SK-N-SH (cell line): ENCODE measurements around the gene MEF2A. TPM values are rescaled to one million over a fixed set of nuclear protein-coding genes. Genes with fewer than 3 reads are reported as not detected.

Experiments
- CTCF ChIA-PET: fragments of 300-600, 350-600 bp; formaldehyde crosslinking; extraction: SDS; loops from one replicate; lab custom pipeline; 2021; lab: Yijun Ruan, JAX
- POLR2A ChIA-PET: fragments of 350-600 bp; sonication (Branson Sonifier 250); formaldehyde crosslinking; extraction: SDS; loops from one replicate; lab custom pipeline; 2020; ENCODE audit warnings: antibody characterized with exemption, inconsistent platforms; lab: Yijun Ruan, JAX
- DNase-seq: peaks from one replicate; pipeline ENCODE4 v3.0.0; 2012
- H2AFZ ChIP-seq: fragments of 200-600 bp; sonication (generic); 2 replicates; pipeline ENCODE4 v1.8.1; 2016; ENCODE audit warnings: antibody characterized with exemption, mild to moderate bottlenecking, low read depth
- H3F3A ChIP-seq: fragments of 200-600 bp; sonication (generic); replicated peaks from 2 replicates; pipeline ENCODE3; 2016; ENCODE audit warnings: antibody characterized with exemption, mild to moderate bottlenecking; ENCODE audit not compliant: insufficient read depth
- H3K27ac ChIP-seq, 2 experiments: fragments of 200-500 bp in 1 of 2; fragments of 200-600 bp in 1 of 2; sonication (Bioruptor generic) in 1 of 2; sonication (generic), shearing (Covaris generic) in 1 of 2; 2 replicates each; pipeline versions ENCODE4 v1.5.1 to v1.6.1; 2014 to 2016; ENCODE audit warnings: low read depth in 2 of 2, inconsistent platforms in 1 of 2, low read length in 1 of 2, mild to moderate bottlenecking in 1 of 2, mixed read lengths in 1 of 2
- H3K27me3 ChIP-seq: fragments of 200-600 bp; sonication (generic), shearing (Covaris generic); 2 replicates; pipeline ENCODE4 v1.6.1; 2016; ENCODE audit warnings: mixed run types; ENCODE audit not compliant: insufficient read depth
- H3K36me3 ChIP-seq, 2 experiments: fragments of 200-500 bp in 1 of 2; fragments of 200-600 bp in 1 of 2; sonication (Bioruptor generic) in 1 of 2; sonication (generic) in 1 of 2; replicated peaks in 1 of 2; 2 replicates each; pipeline versions ENCODE3 to v1.5.1; 2014 to 2016; ENCODE audit warnings: low read length in 1 of 2, mild to moderate bottlenecking in 1 of 2; ENCODE audit not compliant: insufficient read depth in 2 of 2, control insufficient read depth in 1 of 2
- H3K4me1 ChIP-seq, 2 experiments: fragments of 200-500 bp in 1 of 2; fragments of 200-600 bp in 1 of 2; sonication (Bioruptor generic) in 1 of 2; sonication (generic), shearing (Covaris generic) in 1 of 2; 2 replicates each; pipeline versions ENCODE4 v1.5.1 to v1.6.1; 2014 to 2016; ENCODE audit warnings: low read depth in 1 of 2, low read length in 1 of 2, mixed run types in 1 of 2; ENCODE audit not compliant: insufficient read depth in 2 of 2, control insufficient read depth in 1 of 2
- H3K4me2 ChIP-seq: fragments of 200-600 bp; sonication (generic), shearing (Covaris generic); 2 replicates; pipeline ENCODE4 v1.6.1; 2017; ENCODE audit warnings: mixed run types
- H3K4me3 ChIP-seq, 2 experiments: fragments of 200-500 bp in 1 of 2; fragments of 200-600 bp in 1 of 2; sonication (Bioruptor generic) in 1 of 2; sonication (generic), shearing (Covaris generic) in 1 of 2; 2 replicates each; pipeline versions ENCODE4 v1.5.1 to v1.8.1; 2014 to 2016; ENCODE audit warnings: low read depth in 2 of 2, inconsistent platforms in 1 of 2, low read length in 1 of 2, mild to moderate bottlenecking in 1 of 2, mixed read lengths in 1 of 2, moderate library complexity in 1 of 2
- H3K79me2 ChIP-seq: fragments of 200-600 bp; sonication (generic); 2 replicates; pipeline ENCODE4 v1.8.1; 2017; ENCODE audit warnings: mild to moderate bottlenecking; ENCODE audit not compliant: insufficient read depth
- H3K9ac ChIP-seq: fragments of 200-600 bp; sonication (generic); 2 replicates; pipeline ENCODE4 v1.6.1; 2017; ENCODE audit warnings: mixed run types
- H3K9me2 ChIP-seq: fragments of 200-600 bp; sonication (generic); 2 replicates; pipeline ENCODE4 v1.6.1; 2017; ENCODE audit warnings: mixed run types
- H3K9me3 ChIP-seq: fragments of 200-600 bp; sonication (generic); 2 replicates; pipeline ENCODE4 v1.6.1; 2017; ENCODE audit warnings: mixed run types, mild to moderate bottlenecking, moderate library complexity
- H4K20me1 ChIP-seq: fragments of 200-600 bp; sonication (generic); 2 replicates; pipeline ENCODE4 v1.6.1; 2017; ENCODE audit warnings: mild to moderate bottlenecking, mixed run types; ENCODE audit not compliant: insufficient read depth
- CHD2 ChIP-seq: fragments of 150-350 bp; IDR thresholded peaks from 2 replicates; pipeline ENCODE4 v1.6.1; 2018; ENCODE audit warnings: low read length; ENCODE audit not compliant: partially characterized antibody
- CTCF ChIP-seq: fragments of 200-600 bp; sonication (generic); IDR thresholded peaks from 2 replicates; pipeline ENCODE4 v1.6.1; 2017; ENCODE audit warnings: antibody characterized with exemption, mild to moderate bottlenecking, moderate library complexity
- ELF1 ChIP-seq: IDR thresholded peaks from 2 replicates; pipeline ENCODE4 v1.4.0; 2012
- EP300 ChIP-seq, 2 experiments: IDR thresholded peaks; 2 replicates each; pipeline versions ENCODE4 v1.4.0 to v1.6.1; 2012; ENCODE audit warnings: borderline replicate concordance in 1 of 2, low read depth in 1 of 2, low read length in 1 of 2
- FOSL2 ChIP-seq: IDR thresholded peaks from 2 replicates; pipeline ENCODE4 v1.4.0; 2012; ENCODE audit warnings: low read depth, mild to moderate bottlenecking, moderate library complexity, borderline replicate concordance
- FOXJ3 ChIP-seq: sonication (generic); formaldehyde crosslinking; IDR thresholded peaks from 2 replicates; pipeline ENCODE4 v1.5.1; 2020; ENCODE audit warnings: mild to moderate bottlenecking, missing genetic modification reagents
- GABPA ChIP-seq: IDR thresholded peaks from 2 replicates; pipeline ENCODE4 v1.4.0; 2012; ENCODE audit warnings: low read depth, mild to moderate bottlenecking
- GATA2 ChIP-seq: sonication (generic); formaldehyde crosslinking; IDR thresholded peaks from 2 replicates; pipeline ENCODE4 v1.5.0; 2020; ENCODE audit warnings: mild to moderate bottlenecking, missing genetic modification reagents
- MAX ChIP-seq: IDR thresholded peaks from 2 replicates; pipeline ENCODE4 v1.4.0; 2012; ENCODE audit warnings: low read depth
- MEF2A ChIP-seq: IDR thresholded peaks from 2 replicates; pipeline ENCODE4 v1.4.0; 2012; ENCODE audit warnings: low read depth, borderline replicate concordance
- MXI1 ChIP-seq: IDR thresholded peaks from 2 replicates; pipeline ENCODE4 v1.6.1; 2012; ENCODE audit warnings: mild to moderate bottlenecking, low read depth, low read length, improper control_type of control experiment
- NFIC ChIP-seq: IDR thresholded peaks from 2 replicates; pipeline ENCODE4 v1.4.0; 2012; ENCODE audit warnings: borderline replicate concordance
- NRF1 ChIP-seq: IDR thresholded peaks from 2 replicates; pipeline ENCODE4 v1.6.1; 2012; ENCODE audit warnings: low read depth, mild to moderate bottlenecking, low read length
- POLR2AphosphoS5 ChIP-seq: IDR thresholded peaks from 2 replicates; pipeline ENCODE4 v1.6.1; 2012; ENCODE audit warnings: low read depth, low read length
- RAD21 ChIP-seq: IDR thresholded peaks from 2 replicates; pipeline ENCODE4 v1.6.1; 2012; ENCODE audit warnings: mild to moderate bottlenecking, low read length
- RCOR1 ChIP-seq: fragments of 150-350 bp; IDR thresholded peaks from 2 replicates; pipeline ENCODE4 v1.6.1; 2017; ENCODE audit warnings: antibody characterized with exemption, low read length
- REST ChIP-seq: IDR thresholded peaks from 2 replicates; pipeline ENCODE4 v1.6.1; 2012; ENCODE audit warnings: mild to moderate bottlenecking, low read depth, low read length, moderate library complexity
- SIN3A ChIP-seq: IDR thresholded peaks from 2 replicates; pipeline ENCODE4 v1.6.1; 2012; ENCODE audit warnings: low read depth, mild to moderate bottlenecking, low read length, moderate library complexity, borderline replicate concordance
- TCF12 ChIP-seq: IDR thresholded peaks from 2 replicates; pipeline ENCODE4 v1.4.0; 2012
- USF1 ChIP-seq: IDR thresholded peaks from 2 replicates; pipeline ENCODE4 v1.4.0; 2012; ENCODE audit warnings: low read depth, borderline replicate concordance
- YY1 ChIP-seq: IDR thresholded peaks from 2 replicates; pipeline ENCODE4 v1.4.0; 2012; ENCODE audit warnings: low read depth, mild to moderate bottlenecking
- ZBTB33 ChIP-seq: IDR thresholded peaks from 2 replicates; pipeline ENCODE4 v1.4.0; 2012; ENCODE audit warnings: low read depth, borderline replicate concordance
- WGBS: methylation state at CpG from one replicate; pipeline ENCODE4 v1.1.6; 2017; ENCODE audit warnings: low lambda C conversion rate; 5-methylcytosine and 5-hydroxymethylcytosine counted together
- polyA plus RNA-seq, 3 experiments: library from polyadenylated mRNA; depleted of rRNA; stranded (reverse); fragments of >200 nt; gene quantifications; 2 replicates each; pipeline ENCODE4 v1.2.3, GENCODE V29; 2012

Gene MEF2A
- 20.9 and 27.5 TPM in 2 replicates for polyA plus RNA-seq (2012; rRNA removed)
- polyA plus RNA-seq (2012; cell fraction: cytosol; rRNA removed) = 22.5 and 22.8 TPM in 2 replicates
- polyA plus RNA-seq (2012; cell fraction: nucleus; rRNA removed) = 22.5 and 39.7 TPM in 2 replicates

- Histone ChIP-seq H3K27me3 (no peaks in the 10 kb centered on the region), H2AFZ (peak within 1 kb of the TSS; percentile 99), H3K4me2 (peak within 1 kb of the TSS; percentile 99), H3K4me3 (peak within 1 kb of the TSS; percentile 87 to 91), H3K36me3 (no peaks in the 10 kb centered on the region), H3F3A (peaks cover 12% of the 10 kb centered on the region), H3K4me1 (peaks cover 8 to 19% of the 10 kb centered on the region in 2 experiments; a peak in 3 of 4 replicates), H3K27ac (peak within 1 kb of the TSS; percentile 88 to 89), H3K79me2 (peaks cover 42% of the 10 kb centered on the region), H3K9me3 (no peaks in the 10 kb centered on the region), H3K9ac (peak within 1 kb of the TSS; percentile 96), H3K9me2 (no peaks in the 10 kb centered on the region), H4K20me1 (peaks cover 31% of the 10 kb centered on the region)
- 1% methylated on average over 29 of the region's 101 CpGs for WGBS
- CTCF ChIA-PET = interaction anchor here (1.8 to 4.6 kb wide), 2 partner anchors 139 kb away, joined by 4 to 29 read pairs; no protein-coding TSS in a partner anchor
- POLR2A ChIA-PET = interaction anchor here (0.6 to 1.5 kb wide), 3 partner anchors 58 to 608 kb away, joined by 3 to 4 read pairs (median 3); partner anchors contain the start of gene LYSMD4
- DNase-seq = peak; percentile 97
- TF ChIP-seq TCF12 = peak; percentile 35; the same call in 1 of the 2 replicates
- TF ChIP-seq GATA2 (CRISPR knock-in tag) = no peak
- peak; percentile 50; the same call in 1 of the 2 replicates for TF ChIP-seq MXI1
- 0 out of 2 replicates have a peak, but pooled peaks have one; percentile 42 for TF ChIP-seq YY1
- TF ChIP-seq SIN3A = peak; percentile 72; the same call in 1 of the 2 replicates
- peak in 1 of 2 experiments; percentile 51; a peak in 1 of 4 replicates for TF ChIP-seq EP300 (IDR thresholded peaks at IDR 0.05; ENCODE audit: borderline replicate concordance in 1 of 2, low read depth in 1 of 2, low read length in 1 of 2)
- TF ChIP-seq POLR2AphosphoS5 = peak; percentile 73
- peak; percentile 76 for TF ChIP-seq ELF1
- peak; percentile 53 for TF ChIP-seq GABPA
- peak; percentile 97 for TF ChIP-seq CHD2
- TF ChIP-seq NRF1 = peak; percentile 76
- no peak for TF ChIP-seq CTCF
- peak; percentile 98 for TF ChIP-seq MEF2A
- TF ChIP-seq USF1 = no peak
- TF ChIP-seq REST = peak; percentile 40; the same call in 1 of the 2 replicates
- no peak; the same call in 1 of the 2 replicates for TF ChIP-seq FOSL2
- peak; percentile 94 for TF ChIP-seq MAX
- TF ChIP-seq RAD21 = no peak
- no peak for TF ChIP-seq FOXJ3 (CRISPR knock-in tag)
- TF ChIP-seq RCOR1 = no peak
- no peak for TF ChIP-seq ZBTB33
- TF ChIP-seq NFIC = peak; percentile 22; the same call in 1 of the 2 replicates
These were observed at the start of gene MEF2A for GRCh38 chr15:99565299-99566156. TSS of gene MEF2A (plus strand) at chr15:99565984. CDS start at chr15:99633120, 67,136 bp downstream.
